Measurements from ENCODE around the gene OLIG2. TPM values are rescaled to one million over a fixed set of nuclear protein-coding genes. Genes with fewer than 3 reads are reported as not detected.

The OLIG2 gene
- total RNA-seq, 1 donor: not detected

- no peak overlapping the region for H3K4me3 ChIP-seq (ENCODE audit: insufficient read depth, low read length)
- no peak overlapping the region for H3K4me2 ChIP-seq (ENCODE audit: insufficient read depth, low read length)
- DNase-seq (ENCODE audit: insufficient read length, low spot score, missing footprints): peak; percentile 80
- no peaks in the 10 kb centered on the region for H3K36me3 ChIP-seq (ENCODE audit: insufficient read depth, low read length)
- no peaks in the 10 kb centered on the region for H4K20me1 ChIP-seq (ENCODE audit: insufficient read depth, low read length)
- no peak overlapping the region for H2AFZ ChIP-seq (ENCODE audit: low read length)
- H3K4me1 ChIP-seq (ENCODE audit: insufficient read depth, low read length): no peaks in the 10 kb centered on the region
- no peaks in the 10 kb centered on the region for H3K79me2 ChIP-seq (ENCODE audit: insufficient read depth, low read length)
- no peak overlapping the region for H3K27ac ChIP-seq (ENCODE audit: low read depth, low read length)
- no peaks in the 10 kb centered on the region for H3K9me3 ChIP-seq (ENCODE audit: low read depth, low read length)
- TF ChIP-seq CTCF (IDR thresholded peaks at IDR 0.05; ENCODE audit: extremely low read depth, low read depth, low read length): no peak
- H3K27me3 ChIP-seq (ENCODE audit: insufficient read depth, low read length): peaks cover 90% of the 10 kb centered on the region
Observed at GRCh38 chr21:33021667-33022066, 4.1 kb upstream of the OLIG2 start.

GRCh38 chr21:33022489-33022827 is 3.3 kb upstream of the OLIG2 start:
- Histone ChIP-seq H3K4me3 (ENCODE audit: insufficient read depth, low read length) (no peak overlapping the region), H3K9me3 (ENCODE audit: low read depth, low read length) (no peaks in the 10 kb centered on the region), H3K27me3 (ENCODE audit: insufficient read depth, low read length) (peaks cover 95% of the 10 kb centered on the region), H2AFZ (ENCODE audit: low read length) (no peak overlapping the region), H3K4me1 (ENCODE audit: insufficient read depth, low read length) (no peaks in the 10 kb centered on the region), H3K27ac (ENCODE audit: low read depth, low read length) (no peak overlapping the region), H3K4me2 (ENCODE audit: insufficient read depth, low read length) (no peak overlapping the region), H4K20me1 (ENCODE audit: insufficient read depth, low read length) (no peaks in the 10 kb centered on the region), H3K79me2 (ENCODE audit: insufficient read depth, low read length) (no peaks in the 10 kb centered on the region), H3K36me3 (ENCODE audit: insufficient read depth, low read length) (no peaks in the 10 kb centered on the region)
- no peak for TF ChIP-seq CTCF (IDR thresholded peaks at IDR 0.05; ENCODE audit: extremely low read depth, low read depth, low read length)
- DNase-seq (ENCODE audit: insufficient read length, low spot score, missing footprints): peak; percentile 82

- Histone ChIP-seq H3K79me2 (ENCODE audit: insufficient read depth, low read length) (no peaks in the 10 kb centered on the region), H3K4me2 (ENCODE audit: insufficient read depth, low read length) (no peak overlapping the region), H3K27ac (ENCODE audit: low read depth, low read length) (no peak overlapping the region), H4K20me1 (ENCODE audit: insufficient read depth, low read length) (no peaks in the 10 kb centered on the region), H3K9me3 (ENCODE audit: low read depth, low read length) (no peaks in the 10 kb centered on the region), H3K4me3 (ENCODE audit: insufficient read depth, low read length) (no peak overlapping the region), H3K27me3 (ENCODE audit: insufficient read depth, low read length) (peaks cover 98% of the 10 kb centered on the region), H3K4me1 (ENCODE audit: insufficient read depth, low read length) (no peaks in the 10 kb centered on the region), H2AFZ (ENCODE audit: low read length) (no peak overlapping the region), H3K36me3 (ENCODE audit: insufficient read depth, low read length) (no peaks in the 10 kb centered on the region)
- peak; percentile 83 for DNase-seq (ENCODE audit: insufficient read length, low spot score, missing footprints)
- TF ChIP-seq CTCF (IDR thresholded peaks at IDR 0.05; ENCODE audit: extremely low read depth, low read depth, low read length): no peak
Observed at GRCh38 chr21:33022828-33023573, 2.7 kb upstream of the OLIG2 start.

- Histone ChIP-seq H3K9me3 (ENCODE audit: low read depth, low read length) (no peaks in the 10 kb centered on the region), H3K4me1 (ENCODE audit: insufficient read depth, low read length) (no peaks in the 10 kb centered on the region), H3K4me2 (ENCODE audit: insufficient read depth, low read length) (no peak overlapping the region), H3K4me3 (ENCODE audit: insufficient read depth, low read length) (no peak overlapping the region), H3K27ac (ENCODE audit: low read depth, low read length) (no peak overlapping the region), H4K20me1 (ENCODE audit: insufficient read depth, low read length) (no peaks in the 10 kb centered on the region), H3K79me2 (ENCODE audit: insufficient read depth, low read length) (no peaks in the 10 kb centered on the region), H3K27me3 (ENCODE audit: insufficient read depth, low read length) (peaks cover 98% of the 10 kb centered on the region), H3K36me3 (ENCODE audit: insufficient read depth, low read length) (no peaks in the 10 kb centered on the region), H2AFZ (ENCODE audit: low read length) (no peak overlapping the region)
- peak; percentile 85 for DNase-seq (ENCODE audit: insufficient read length, low spot score, missing footprints)
- no peak for TF ChIP-seq CTCF (IDR thresholded peaks at IDR 0.05; ENCODE audit: extremely low read depth, low read depth, low read length)
Observed at GRCh38 chr21:33023574-33024200, 2.0 kb upstream of the OLIG2 start.
